ENCODE data around the gene CTDP1.

Gene CTDP1, protein sequence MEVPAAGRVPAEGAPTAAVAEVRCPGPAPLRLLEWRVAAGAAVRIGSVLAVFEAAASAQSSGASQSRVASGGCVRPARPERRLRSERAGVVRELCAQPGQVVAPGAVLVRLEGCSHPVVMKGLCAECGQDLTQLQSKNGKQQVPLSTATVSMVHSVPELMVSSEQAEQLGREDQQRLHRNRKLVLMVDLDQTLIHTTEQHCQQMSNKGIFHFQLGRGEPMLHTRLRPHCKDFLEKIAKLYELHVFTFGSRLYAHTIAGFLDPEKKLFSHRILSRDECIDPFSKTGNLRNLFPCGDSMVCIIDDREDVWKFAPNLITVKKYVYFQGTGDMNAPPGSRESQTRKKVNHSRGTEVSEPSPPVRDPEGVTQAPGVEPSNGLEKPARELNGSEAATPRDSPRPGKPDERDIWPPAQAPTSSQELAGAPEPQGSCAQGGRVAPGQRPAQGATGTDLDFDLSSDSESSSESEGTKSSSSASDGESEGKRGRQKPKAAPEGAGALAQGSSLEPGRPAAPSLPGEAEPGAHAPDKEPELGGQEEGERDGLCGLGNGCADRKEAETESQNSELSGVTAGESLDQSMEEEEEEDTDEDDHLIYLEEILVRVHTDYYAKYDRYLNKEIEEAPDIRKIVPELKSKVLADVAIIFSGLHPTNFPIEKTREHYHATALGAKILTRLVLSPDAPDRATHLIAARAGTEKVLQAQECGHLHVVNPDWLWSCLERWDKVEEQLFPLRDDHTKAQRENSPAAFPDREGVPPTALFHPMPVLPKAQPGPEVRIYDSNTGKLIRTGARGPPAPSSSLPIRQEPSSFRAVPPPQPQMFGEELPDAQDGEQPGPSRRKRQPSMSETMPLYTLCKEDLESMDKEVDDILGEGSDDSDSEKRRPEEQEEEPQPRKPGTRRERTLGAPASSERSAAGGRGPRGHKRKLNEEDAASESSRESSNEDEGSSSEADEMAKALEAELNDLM

DNA sequence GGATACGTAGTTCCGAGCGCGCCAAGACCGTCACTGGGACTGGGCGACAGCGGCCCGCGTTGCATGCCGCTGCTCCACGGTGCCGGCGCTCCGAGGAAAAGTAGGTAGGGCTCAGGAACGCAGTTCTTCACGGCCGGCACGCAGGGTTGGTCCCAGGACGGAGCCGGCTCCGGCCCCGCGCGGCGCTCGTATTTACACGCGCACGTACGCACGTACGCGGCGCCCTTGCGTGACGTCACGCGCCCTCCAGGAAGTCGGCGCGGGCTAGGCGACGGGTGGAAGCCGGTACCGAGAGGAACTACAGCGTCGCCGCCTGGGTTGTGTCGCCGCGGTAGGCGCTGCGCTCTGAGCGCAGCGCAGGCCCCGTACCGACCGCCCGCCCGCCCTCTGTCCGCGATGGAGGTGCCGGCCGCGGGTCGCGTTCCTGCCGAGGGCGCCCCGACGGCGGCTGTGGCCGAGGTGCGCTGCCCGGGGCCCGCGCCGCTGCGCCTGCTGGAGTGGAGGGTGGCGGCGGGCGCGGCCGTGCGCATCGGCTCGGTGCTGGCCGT is at the start of gene CTDP1:
Gene CTDP1 (plus strand): TSS at position 252 of the 548 bp plus-strand sequence. CDS start 145 bp downstream, at position 397.
- in situ Hi-C loops (cut with HindIII; ENCODE audit: low sequenced_read_pairs), result no loop called here

DNA sequence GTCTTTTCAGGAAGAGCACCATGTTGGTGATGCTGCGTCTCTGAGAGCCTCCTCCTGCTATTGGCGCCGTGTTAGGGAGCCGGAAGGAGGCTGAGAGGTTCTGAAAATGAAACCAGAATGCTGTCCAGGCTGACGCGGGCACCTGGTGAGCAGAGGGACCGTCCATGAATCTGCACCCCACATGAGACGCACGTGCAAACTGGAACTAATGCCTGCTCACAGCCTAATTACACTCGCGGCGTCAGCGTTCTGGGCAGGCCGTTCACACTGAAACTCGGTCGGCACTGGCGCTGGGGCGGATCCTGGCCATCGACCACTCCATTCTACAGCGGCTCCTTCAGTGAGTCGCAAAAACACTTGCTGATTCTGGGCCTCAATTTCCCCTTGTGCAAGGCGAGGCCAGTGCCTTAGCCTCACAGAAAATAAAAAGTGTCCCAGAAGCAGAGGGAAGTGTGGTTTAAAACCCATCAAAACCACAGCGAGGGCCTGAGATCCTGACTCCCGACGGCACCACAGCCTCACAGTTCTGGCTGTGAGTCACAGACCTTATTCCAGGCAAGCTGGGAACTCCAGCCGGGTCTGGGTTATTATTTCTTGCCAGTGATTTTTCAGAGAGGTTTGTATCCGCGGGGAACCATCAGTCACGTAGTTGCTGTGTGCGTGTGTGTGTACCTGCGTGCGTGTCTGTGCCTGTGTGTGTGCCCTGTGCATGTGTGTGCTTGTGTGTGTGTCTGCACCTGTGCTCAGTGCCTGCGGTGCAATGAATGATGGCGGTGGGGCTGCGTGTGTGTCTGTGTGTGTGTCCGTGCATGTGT is 49.1 kb upstream of the CTDP1 start:
- in situ Hi-C loops (cut with HindIII; ENCODE audit: low sequenced_read_pairs), result loop anchor here (25.0 kb wide), 1 partner anchor 243 kb away; the partner anchor contains the start of gene NFATC1

DNA sequence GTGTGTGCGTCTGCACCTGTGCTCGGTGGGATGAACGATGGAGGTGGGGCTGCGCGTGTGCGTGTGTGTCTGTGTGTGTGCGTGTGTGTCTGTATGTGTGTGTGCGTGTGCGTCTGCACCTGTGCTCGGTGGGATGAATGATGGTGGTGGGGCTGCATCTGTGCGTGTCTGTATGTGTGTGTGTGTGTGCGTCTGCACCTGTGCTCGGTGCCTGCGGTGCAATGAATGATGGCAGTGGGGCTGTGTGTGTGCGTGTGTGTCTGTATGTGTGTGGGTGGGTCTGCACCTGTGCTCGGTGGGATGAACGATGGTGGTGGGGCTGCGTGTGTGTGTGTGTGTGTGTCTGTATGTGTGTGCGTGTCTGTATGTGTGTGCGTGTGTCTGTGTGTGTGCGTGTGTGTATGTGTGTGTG is 48.5 kb upstream of the CTDP1 start:
- in situ Hi-C loops (cut with HindIII; ENCODE audit: low sequenced_read_pairs), result loop anchor here (25.0 kb wide), 1 partner anchor 244 kb away; the partner anchor contains the start of gene NFATC1

DNA sequence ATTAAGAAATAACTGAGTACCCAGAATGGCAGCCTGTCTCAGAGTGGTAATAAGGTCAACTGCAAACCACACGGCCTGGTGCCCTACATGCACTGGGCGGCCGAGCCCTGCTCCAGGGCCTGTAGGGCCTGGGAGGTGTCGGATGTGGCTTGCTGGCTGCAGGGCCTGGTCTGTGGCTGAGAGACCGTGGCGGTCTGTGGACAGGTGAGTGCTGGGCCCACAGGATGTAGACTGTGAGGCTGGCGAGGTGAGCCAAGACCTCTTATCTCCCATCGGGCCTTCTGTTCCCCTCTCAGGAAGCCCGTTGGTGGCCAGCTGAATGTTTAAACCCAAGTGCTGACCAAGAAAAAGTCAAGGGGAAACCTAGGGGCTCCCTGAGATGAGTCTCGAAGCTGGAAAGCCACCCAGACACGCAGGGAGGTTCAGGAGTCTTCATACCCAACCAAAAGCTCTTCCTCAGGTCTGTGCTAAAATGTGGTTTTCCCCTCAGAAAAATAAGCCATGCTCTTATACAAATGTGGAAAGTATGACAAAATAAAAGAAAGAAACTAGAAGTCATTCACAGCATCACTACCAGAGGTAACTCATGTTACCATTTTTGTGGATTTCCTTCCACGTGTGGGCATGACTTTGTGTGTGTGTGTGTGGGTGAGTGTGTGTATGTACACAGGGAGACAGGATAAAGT is 47.7 kb upstream of the CTDP1 start:
- in situ Hi-C loops (cut with HindIII; ENCODE audit: low sequenced_read_pairs), result loop anchor here (25.0 kb wide), 1 partner anchor 245 kb away; the partner anchor contains the start of gene NFATC1

DNA sequence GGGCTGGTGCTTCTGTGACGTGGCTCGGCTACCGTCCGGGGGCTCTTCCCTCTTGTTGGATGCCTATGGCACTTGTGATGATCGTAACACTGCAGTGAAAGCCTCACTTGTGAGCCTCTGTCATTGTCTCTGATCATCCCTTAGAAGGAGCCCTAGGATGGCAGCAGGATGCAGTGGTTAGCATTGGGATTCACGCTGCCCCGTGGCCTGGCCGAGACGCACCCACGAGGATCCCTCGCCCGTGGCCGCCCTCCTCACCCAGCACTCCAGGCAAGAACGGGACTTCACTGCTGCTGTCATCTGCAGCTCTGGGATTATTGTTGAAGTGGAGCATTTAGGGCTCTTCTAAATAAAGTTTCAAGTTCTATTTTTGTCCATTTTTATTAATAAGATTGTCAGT is 46.8 kb upstream of the CTDP1 start:
- in situ Hi-C loops (cut with HindIII; ENCODE audit: low sequenced_read_pairs), result loop anchor here (25.0 kb wide), 1 partner anchor 245 kb away; the partner anchor contains the start of gene NFATC1

DNA sequence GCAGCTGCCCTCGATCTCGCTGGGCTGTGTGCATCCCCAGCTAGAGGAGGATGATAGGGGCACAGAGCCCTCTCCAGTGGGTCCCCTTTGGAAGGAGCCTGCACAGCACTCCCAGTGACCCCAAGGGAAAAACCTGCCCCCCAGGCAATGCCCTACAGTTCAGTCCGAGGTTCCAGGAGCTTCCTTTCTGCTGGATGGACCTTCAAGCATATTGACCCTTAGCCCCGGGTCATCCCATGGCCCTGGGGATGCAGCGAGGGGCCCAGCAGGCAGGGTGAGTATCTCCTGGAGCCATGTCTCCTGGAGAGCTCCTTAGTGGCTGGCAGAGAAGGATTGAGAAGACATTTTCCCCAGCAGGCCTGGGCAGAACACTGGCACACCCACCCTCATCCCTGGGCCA is 45.4 kb upstream of the CTDP1 start:
- in situ Hi-C loops (cut with HindIII; ENCODE audit: low sequenced_read_pairs), result loop anchor here (25.0 kb wide), 1 partner anchor 247 kb away; the partner anchor contains the start of gene NFATC1

DNA sequence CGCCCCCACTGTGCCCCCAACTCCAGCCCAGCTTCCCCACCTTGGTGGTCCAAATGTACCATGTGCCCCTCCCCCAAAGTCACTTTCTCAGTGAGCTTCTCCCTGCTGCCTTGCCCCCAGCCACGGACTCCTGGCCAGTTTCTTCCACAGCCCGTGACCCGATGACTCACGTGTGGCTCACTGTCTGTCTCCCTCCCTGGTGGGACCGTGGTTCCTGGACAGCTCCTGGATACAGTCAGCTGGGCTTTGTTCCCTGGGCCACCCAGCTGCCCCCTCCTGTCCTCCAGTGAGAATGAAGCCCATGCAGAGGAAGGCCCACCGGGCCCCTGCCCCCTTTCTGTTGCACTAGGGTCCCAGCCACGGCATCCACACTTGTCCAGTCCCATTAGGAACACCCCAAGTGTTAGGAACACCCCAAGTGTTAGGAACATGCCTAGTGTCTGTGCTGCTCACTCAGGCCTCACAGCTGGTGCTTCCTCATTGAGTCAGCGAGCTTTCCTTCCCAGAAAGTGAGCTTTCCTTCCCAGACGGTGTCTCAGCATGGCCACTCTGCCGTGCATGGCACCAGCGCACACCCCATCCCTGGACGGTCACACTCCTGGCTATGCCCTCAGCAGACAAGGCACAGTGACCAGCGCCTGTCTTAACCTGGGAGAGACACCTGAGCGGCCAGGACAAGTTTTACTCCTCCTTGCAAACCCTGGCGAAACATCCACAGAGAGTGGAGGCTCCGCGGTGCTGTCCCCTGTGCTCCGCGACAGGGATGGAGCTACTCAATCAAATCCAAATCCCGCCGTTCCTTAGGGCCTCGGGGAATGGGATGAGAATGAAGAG is 44.8 kb upstream of the CTDP1 start:
- in situ Hi-C loops (cut with HindIII; ENCODE audit: low sequenced_read_pairs), result loop anchor here (25.0 kb wide), 1 partner anchor 248 kb away; the partner anchor contains the start of gene NFATC1

DNA sequence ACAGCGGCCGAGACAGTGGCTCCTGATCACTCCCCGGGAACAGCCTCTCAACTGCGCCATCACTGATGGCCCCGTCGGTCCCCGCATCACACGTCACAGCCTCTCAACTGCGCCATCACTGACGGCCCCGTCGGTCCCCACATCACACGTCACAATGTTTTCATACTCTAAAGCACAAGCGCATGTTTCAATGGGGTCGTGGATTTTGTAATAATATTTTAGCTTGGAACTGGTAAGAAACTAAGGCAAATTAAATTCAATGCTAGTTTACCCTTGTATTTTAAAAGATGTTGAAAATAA is 44.2 kb upstream of the CTDP1 start:
- in situ Hi-C loops (cut with HindIII; ENCODE audit: low sequenced_read_pairs), result loop anchor here (25.0 kb wide), 1 partner anchor 248 kb away; the partner anchor contains the start of gene NFATC1

DNA sequence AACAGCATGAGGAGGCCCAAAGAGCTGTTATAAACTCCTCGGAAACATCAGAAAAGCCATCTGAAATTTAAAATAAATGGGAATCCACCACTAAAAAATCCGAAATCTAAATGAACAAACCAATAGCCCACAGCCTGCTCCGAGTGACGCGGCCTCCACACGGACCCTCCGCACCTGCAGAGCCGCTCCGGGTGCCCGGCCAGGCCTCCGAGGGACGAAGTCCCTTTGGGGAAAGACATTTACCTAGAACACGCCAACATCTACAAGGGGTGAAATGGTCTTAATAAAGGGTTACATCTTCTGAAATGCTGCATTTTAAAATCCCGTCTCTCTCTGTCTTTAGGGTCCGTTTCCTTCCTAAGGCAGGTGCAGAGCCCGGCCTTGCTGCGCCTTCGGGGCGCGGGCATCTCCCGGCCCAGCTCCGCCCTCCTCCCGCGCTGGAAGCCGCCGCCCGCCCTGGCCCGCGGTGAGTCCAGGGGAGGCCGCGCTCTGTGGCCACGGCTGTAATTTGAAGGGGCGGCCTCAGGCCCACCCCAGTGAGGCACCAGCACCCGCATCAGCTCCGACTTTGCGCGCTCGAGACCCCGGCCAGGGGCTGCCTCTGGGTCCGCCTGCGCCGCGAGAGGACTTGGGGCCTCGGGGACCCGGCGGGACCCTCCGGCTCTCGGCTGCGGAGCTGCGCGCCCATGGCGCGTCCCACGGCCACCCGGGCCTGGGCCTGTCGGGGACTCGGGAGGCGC is 42.3 kb upstream of the CTDP1 start:
- in situ Hi-C loops (cut with HindIII; ENCODE audit: low sequenced_read_pairs), result loop anchor here (25.0 kb wide), 1 partner anchor 250 kb away; the partner anchor contains the start of gene NFATC1

DNA sequence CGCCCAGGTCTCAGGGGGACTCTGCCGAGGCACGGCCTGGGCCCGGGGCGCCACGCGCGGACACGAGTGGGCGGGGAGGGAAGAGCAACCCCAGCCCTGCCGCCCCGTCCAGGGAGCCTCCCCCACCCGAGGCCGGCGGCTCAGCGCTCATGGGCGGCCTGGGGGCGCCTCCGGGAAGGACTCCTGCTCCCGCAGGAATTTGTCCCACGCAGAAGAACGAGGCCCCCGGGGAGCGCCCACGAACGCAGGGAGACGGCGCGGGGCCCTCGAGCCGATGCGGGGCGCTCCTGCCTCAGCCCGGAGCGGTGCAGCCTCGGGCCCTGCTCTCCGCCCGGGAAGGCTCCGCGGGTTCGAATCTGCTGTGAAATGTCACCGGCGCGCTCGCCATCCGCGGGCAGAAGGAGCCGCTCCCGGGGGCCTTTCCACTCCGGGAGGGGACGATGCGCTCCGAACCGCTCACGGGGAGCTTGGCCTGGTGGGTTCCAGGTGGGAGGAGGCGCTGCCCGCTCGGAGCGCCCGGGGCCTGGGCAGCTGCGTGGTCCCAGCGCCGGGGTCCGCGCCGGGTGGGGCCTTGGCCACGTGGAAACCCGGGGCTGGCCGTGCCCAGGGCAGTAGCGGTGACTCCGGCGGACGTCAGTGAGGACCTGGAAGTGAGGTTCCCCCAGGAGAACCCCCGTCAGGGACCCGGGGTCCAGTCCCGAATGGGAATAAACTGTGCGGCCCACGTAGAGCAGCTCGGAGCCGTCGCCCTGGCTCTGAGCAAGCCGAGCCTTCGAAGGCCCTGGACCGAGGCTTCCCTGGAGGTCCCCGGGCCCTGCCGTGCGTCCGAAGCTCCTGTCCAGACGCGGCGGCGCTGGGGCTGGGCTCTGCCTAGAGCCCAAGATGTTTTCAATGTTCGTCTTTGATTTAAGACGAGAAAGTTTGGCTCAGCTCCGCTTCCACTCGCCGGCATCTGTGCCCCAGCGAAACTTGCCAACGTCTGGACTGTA is 41.4 kb upstream of the CTDP1 start:
- in situ Hi-C loops (cut with HindIII; ENCODE audit: low sequenced_read_pairs), result loop anchor here (25.0 kb wide), 1 partner anchor 251 kb away; the partner anchor contains the start of gene NFATC1

DNA sequence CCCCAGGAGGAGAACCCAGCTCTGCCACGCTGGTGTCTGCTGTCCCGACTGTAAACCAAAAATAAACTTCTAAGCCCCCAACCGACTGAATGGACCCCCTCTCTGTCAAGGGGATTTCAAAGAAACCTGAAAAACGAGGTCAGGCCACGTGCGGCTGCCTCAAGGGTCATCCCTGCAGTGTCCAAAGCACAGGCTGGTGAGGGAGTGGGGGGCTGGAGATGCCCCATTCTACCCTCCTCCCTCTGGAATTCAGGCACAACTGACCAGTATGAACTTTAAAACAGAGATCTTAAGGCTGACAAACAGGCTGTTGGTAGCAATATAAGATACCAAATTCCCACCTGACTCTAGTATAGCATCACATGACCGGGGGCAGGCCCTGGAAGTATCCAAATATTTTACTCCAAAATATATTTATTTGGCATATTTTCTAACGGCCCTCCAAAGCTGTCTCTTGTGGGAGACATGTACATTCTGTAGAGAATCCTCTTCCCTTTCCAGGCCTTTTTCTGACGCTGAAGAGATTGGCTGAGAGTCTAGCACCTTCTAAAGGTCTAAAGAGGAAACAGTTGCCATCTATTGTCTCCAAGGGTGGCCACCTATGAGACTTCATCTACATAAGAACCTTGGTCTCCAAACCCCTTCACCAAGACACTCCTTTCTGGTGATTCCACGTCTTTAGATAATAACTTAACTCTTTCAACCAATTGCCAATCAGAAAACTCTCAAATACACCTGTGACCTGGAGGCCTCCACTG is 40.4 kb upstream of the CTDP1 start:
- in situ Hi-C loops (cut with HindIII; ENCODE audit: low sequenced_read_pairs), result loop anchor here (25.0 kb wide), 1 partner anchor 252 kb away; the partner anchor contains the start of gene NFATC1

DNA sequence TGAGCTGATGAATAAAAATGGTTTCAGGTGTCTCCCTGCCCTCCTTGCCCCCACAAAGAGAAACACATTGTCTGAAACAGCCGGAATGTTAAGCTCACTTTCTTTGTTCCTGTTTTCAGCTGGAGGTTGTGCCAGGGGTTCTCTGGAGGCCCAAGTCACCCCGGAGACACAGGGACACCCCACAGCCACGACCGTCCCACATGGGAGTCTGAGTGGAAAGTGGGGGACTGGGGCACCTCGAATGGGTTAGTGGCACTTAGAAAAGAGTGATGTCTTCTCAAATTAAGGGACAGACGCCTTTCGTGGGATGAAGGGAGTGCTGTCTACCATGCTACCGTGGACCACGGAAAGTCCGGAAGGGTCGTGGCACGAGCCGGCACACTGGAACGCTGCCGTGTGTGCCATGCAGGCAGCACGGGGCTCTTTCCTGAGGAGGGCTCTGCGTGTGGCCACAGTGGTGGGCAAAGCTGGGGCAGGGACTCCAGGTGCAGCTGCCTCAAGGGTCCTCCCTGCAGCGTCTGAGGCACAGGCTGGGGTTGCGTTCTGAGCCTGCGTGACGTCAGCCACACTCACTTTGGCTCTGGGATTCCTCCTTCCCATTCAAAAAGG is 39.4 kb upstream of the CTDP1 start:
- in situ Hi-C loops (cut with HindIII; ENCODE audit: low sequenced_read_pairs), result loop anchor here (25.0 kb wide), 1 partner anchor 253 kb away; the partner anchor contains the start of gene NFATC1

DNA sequence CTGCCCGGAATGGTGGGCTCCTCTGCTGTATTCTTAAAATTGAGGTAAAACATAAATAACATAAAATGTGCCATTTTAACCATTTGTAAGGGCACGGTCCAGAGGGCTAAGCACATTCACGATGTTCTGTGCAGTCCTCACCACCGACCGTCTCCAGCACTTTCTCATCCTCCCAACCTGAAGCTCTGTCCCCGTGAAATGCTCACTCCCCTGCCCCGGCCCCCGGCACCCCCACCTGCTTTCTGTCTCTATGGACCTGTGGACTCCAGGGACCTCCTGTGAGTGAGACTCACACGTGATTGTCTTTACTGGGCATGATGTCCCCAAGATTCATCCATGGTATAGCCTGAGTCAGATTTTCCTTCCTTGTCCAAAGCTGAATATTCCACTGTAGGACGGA is 38.7 kb upstream of the CTDP1 start:
- in situ Hi-C loops (cut with HindIII; ENCODE audit: low sequenced_read_pairs), result loop anchor here (25.0 kb wide), 1 partner anchor 254 kb away; the partner anchor contains the start of gene NFATC1

DNA sequence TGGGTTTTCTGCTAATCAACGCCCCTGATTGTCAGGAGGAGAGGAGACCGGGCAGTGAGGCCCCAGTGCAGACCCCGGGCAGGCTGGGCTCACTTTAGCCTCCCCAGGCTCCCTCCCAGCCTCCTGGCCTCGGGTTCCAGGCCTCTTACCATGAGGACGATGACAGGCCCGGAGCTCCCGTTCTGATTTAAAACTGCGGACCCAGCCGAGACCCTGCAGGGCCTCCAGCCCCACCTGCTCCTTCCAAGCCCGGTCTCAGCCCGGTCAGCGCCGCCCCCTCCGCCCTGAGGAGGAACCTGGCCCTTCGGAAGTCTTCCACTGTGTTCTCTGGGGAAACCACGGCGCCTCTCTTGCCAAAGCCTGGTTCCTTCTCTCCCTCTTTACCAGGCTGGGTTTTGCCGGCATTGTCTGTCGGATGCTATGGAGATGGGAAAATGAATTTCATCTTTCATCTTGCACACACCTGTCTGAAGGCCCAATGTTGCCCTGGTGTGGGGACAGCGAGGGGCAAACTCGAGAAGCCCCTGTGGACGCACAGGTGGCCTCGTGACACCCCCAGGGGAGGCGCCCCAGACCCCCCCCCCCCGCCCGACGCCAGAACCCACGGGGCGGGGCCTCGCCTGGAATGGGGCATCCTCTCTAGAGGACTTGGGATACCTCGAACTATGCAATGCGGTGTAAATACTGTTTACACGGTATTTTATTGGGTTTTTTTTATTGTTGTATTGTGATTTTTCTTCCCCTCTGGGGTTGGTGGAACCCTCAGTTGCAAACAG is 37.7 kb upstream of the CTDP1 start:
- in situ Hi-C loops (cut with HindIII; ENCODE audit: low sequenced_read_pairs), result loop anchor here (25.0 kb wide), 1 partner anchor 255 kb away; the partner anchor contains the start of gene NFATC1

All from endothelial cell of hepatic sinusoid (primary cell).